SU-DHL-6 (cell line): ENCODE results near the gene PHRF1.
"Not testable (repeated sequence)": the region's sequence is repeated elsewhere in the genome, so short reads cannot be mapped to it uniquely, and the experiment has no call there.

Source experiments
- EZH2phosphoT487 ChIP-seq: fragments of 200-600 bp; sonication (generic), shearing (Covaris generic); conservative IDR thresholded peaks from 2 replicates; pipeline ENCODE4 v1.6.1; 2018; ENCODE audit warnings: mild to moderate bottlenecking, antibody characterized with exemption, low read length, moderate library complexity, mixed read lengths
- TF ChIP-seq, protein P1 (sequence below): fragments of 200-600 bp; sonication (generic); IDR thresholded peaks from one replicate; pipeline ENCODE4 v1.5.1; 2017; ENCODE audit warnings: antibody characterized with exemption, mild to moderate bottlenecking, low read length, moderate library complexity; ENCODE audit not compliant: insufficient read depth, poor library complexity, severe bottlenecking

DNA sequence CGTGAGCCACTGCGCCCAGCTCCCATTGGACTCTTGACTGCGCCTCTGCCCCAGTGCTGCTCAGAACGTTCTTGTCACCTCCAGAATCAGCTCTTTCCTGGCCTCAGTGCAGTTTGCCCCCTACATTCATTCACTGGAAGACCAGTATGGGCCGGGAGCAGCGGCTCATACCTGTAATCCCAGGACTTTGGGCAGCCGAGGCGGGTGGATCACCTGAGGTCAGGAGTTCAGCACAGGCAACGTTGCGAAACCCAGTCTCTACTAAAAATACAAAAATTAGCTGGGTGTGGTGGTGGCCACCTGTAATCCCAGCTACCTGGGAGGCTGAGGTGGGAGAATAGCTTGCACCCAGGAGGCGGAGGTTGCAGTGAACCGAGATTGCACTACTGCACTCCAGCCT lies 78.2 kb downstream of the PHRF1 start:
- TF ChIP-seq, protein P1, sequence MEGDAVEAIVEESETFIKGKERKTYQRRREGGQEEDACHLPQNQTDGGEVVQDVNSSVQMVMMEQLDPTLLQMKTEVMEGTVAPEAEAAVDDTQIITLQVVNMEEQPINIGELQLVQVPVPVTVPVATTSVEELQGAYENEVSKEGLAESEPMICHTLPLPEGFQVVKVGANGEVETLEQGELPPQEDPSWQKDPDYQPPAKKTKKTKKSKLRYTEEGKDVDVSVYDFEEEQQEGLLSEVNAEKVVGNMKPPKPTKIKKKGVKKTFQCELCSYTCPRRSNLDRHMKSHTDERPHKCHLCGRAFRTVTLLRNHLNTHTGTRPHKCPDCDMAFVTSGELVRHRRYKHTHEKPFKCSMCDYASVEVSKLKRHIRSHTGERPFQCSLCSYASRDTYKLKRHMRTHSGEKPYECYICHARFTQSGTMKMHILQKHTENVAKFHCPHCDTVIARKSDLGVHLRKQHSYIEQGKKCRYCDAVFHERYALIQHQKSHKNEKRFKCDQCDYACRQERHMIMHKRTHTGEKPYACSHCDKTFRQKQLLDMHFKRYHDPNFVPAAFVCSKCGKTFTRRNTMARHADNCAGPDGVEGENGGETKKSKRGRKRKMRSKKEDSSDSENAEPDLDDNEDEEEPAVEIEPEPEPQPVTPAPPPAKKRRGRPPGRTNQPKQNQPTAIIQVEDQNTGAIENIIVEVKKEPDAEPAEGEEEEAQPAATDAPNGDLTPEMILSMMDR: not testable (repeated sequence)
- not testable (repeated sequence) for TF ChIP-seq EZH2phosphoT487
